ENCODE data around the gene CNTLN. TPM values are rescaled to one million over a fixed set of nuclear protein-coding genes. Genes with fewer than 3 reads are reported as not detected.

CNTLN gene
- total RNA-seq, 1 donor = 17.7 TPM

GRCh38 chr9:17159469-17159868 is 24.6 kb downstream of the CNTLN start:
- H3K4me3 ChIP-seq (ENCODE audit: insufficient read depth, low read length) = no peak overlapping the region
- peaks cover 23% of the 10 kb centered on the region for H3K79me2 ChIP-seq (ENCODE audit: insufficient read depth, low read length)
- H3K9me3 ChIP-seq (ENCODE audit: low read depth, low read length) = no peaks in the 10 kb centered on the region
- no peak for TF ChIP-seq CTCF (IDR thresholded peaks at IDR 0.05; ENCODE audit: extremely low read depth, low read depth, low read length)
- H3K27me3 ChIP-seq (ENCODE audit: insufficient read depth, low read length) = no peaks in the 10 kb centered on the region
- H3K4me1 ChIP-seq (ENCODE audit: insufficient read depth, low read length) = no peaks in the 10 kb centered on the region
- peaks cover 6% of the 10 kb centered on the region for H4K20me1 ChIP-seq (ENCODE audit: insufficient read depth, low read length)
- no peak overlapping the region for H3K27ac ChIP-seq (ENCODE audit: low read depth, low read length)
- no peaks in the 10 kb centered on the region for H3K36me3 ChIP-seq (ENCODE audit: insufficient read depth, low read length)
- no peak overlapping the region for H2AFZ ChIP-seq (ENCODE audit: low read length)
- no peak overlapping the region for H3K4me2 ChIP-seq (ENCODE audit: insufficient read depth, low read length)
- DNase-seq (ENCODE audit: insufficient read length, low spot score, missing footprints) = no peak

GRCh38 chr9:17160327-17160726 is 25.5 kb downstream of the CNTLN start:
- H3K36me3 ChIP-seq (ENCODE audit: insufficient read depth, low read length) = no peaks in the 10 kb centered on the region
- no peaks in the 10 kb centered on the region for H3K27me3 ChIP-seq (ENCODE audit: insufficient read depth, low read length)
- no peak overlapping the region for H2AFZ ChIP-seq (ENCODE audit: low read length)
- H3K9me3 ChIP-seq (ENCODE audit: low read depth, low read length) = no peaks in the 10 kb centered on the region
- H3K4me1 ChIP-seq (ENCODE audit: insufficient read depth, low read length) = no peaks in the 10 kb centered on the region
- no peak for TF ChIP-seq CTCF (IDR thresholded peaks at IDR 0.05; ENCODE audit: extremely low read depth, low read depth, low read length)
- no peak overlapping the region for H3K27ac ChIP-seq (ENCODE audit: low read depth, low read length)
- H3K4me3 ChIP-seq (ENCODE audit: insufficient read depth, low read length) = no peak overlapping the region
- peaks cover 23% of the 10 kb centered on the region for H3K79me2 ChIP-seq (ENCODE audit: insufficient read depth, low read length)
- peaks cover 6% of the 10 kb centered on the region for H4K20me1 ChIP-seq (ENCODE audit: insufficient read depth, low read length)
- no peak overlapping the region for H3K4me2 ChIP-seq (ENCODE audit: insufficient read depth, low read length)
- no peak for DNase-seq (ENCODE audit: insufficient read length, low spot score, missing footprints)

GRCh38 chr9:17165764-17166163 is 30.9 kb downstream of the CNTLN start:
- Histone ChIP-seq H3K27me3 (ENCODE audit: insufficient read depth, low read length) (no peaks in the 10 kb centered on the region), H3K79me2 (ENCODE audit: insufficient read depth, low read length) (peaks cover 20% of the 10 kb centered on the region), H3K9me3 (ENCODE audit: low read depth, low read length) (no peaks in the 10 kb centered on the region), H3K36me3 (ENCODE audit: insufficient read depth, low read length) (peaks cover 3% of the 10 kb centered on the region), H4K20me1 (ENCODE audit: insufficient read depth, low read length) (no peaks in the 10 kb centered on the region), H3K4me1 (ENCODE audit: insufficient read depth, low read length) (no peaks in the 10 kb centered on the region), H3K4me2 (ENCODE audit: insufficient read depth, low read length) (no peak overlapping the region), H3K4me3 (ENCODE audit: insufficient read depth, low read length) (no peak overlapping the region), H3K27ac (ENCODE audit: low read depth, low read length) (no peak overlapping the region), H2AFZ (ENCODE audit: low read length) (no peak overlapping the region)
- no peak for DNase-seq (ENCODE audit: insufficient read length, low spot score, missing footprints)
- no peak for TF ChIP-seq CTCF (IDR thresholded peaks at IDR 0.05; ENCODE audit: extremely low read depth, low read depth, low read length)

GRCh38 chr9:17166346-17166745 is 31.5 kb downstream of the CNTLN start:
- no peak overlapping the region for H3K27ac ChIP-seq (ENCODE audit: low read depth, low read length)
- H3K27me3 ChIP-seq (ENCODE audit: insufficient read depth, low read length) = no peaks in the 10 kb centered on the region
- H3K4me1 ChIP-seq (ENCODE audit: insufficient read depth, low read length) = no peaks in the 10 kb centered on the region
- peaks cover 26% of the 10 kb centered on the region for H3K79me2 ChIP-seq (ENCODE audit: insufficient read depth, low read length)
- no peak overlapping the region for H3K4me3 ChIP-seq (ENCODE audit: insufficient read depth, low read length)
- no peak for DNase-seq (ENCODE audit: insufficient read length, low spot score, missing footprints)
- no peak for TF ChIP-seq CTCF (IDR thresholded peaks at IDR 0.05; ENCODE audit: extremely low read depth, low read depth, low read length)
- H2AFZ ChIP-seq (ENCODE audit: low read length) = no peak overlapping the region
- no peaks in the 10 kb centered on the region for H3K9me3 ChIP-seq (ENCODE audit: low read depth, low read length)
- peaks cover 3% of the 10 kb centered on the region for H3K36me3 ChIP-seq (ENCODE audit: insufficient read depth, low read length)
- no peak overlapping the region for H3K4me2 ChIP-seq (ENCODE audit: insufficient read depth, low read length)
- peaks cover 1% of the 10 kb centered on the region for H4K20me1 ChIP-seq (ENCODE audit: insufficient read depth, low read length)
